Cardiac fibroblast (primary cell): ENCODE data around the gene SREK1.
"Not testable (repeated sequence)": the region's sequence is repeated elsewhere in the genome, so short reads cannot be mapped to it uniquely, and the experiment has no call there.

ENCODE experiments used
- DNase-seq, 2 donors: peaks; one replicate each; pipeline versions ENCODE4 v3.0.0 to v3.0.0-alpha.2; 2010; ENCODE audit warnings: low read depth in 2 of 2
- H3K4me3 ChIP-seq, 2 donors: replicated peaks in 1 of 2; 1 replicate in 1 of 2; 2 replicates in 1 of 2; pipeline ENCODE4 v1.5.1; 2011; ENCODE audit warnings: low read depth in 2 of 2, low read length in 2 of 2, mild to moderate bottlenecking in 2 of 2, moderate library complexity in 1 of 2
- TF ChIP-seq, protein P1 (sequence below): IDR thresholded peaks from one replicate; pipeline ENCODE4 v1.5.1; 2011; ENCODE audit warnings: low read depth, mild to moderate bottlenecking, low read length, inconsistent platforms

The SREK1 gene

DNA sequence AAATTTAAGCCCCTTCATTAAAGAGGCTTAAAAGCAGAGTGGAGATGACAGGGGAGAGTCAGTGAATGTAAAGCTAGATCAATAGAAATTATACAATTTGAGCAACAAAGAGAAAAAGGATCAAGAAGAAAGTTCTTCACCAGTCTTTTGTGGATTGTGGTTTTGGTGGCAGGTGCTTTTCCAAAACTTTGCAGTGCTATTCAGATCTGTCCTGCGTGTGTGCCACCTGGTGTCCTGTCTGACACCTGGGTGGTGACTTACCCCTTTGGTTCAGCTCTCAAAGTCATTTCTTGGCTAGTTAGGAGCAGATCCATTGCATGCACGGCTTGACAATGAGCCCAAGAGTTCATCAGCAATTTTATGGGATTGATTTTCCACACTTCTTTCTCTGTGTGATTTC, 69.4 kb downstream of the SREK1 start:
- no peak for DNase-seq
- TF ChIP-seq, protein P1, sequence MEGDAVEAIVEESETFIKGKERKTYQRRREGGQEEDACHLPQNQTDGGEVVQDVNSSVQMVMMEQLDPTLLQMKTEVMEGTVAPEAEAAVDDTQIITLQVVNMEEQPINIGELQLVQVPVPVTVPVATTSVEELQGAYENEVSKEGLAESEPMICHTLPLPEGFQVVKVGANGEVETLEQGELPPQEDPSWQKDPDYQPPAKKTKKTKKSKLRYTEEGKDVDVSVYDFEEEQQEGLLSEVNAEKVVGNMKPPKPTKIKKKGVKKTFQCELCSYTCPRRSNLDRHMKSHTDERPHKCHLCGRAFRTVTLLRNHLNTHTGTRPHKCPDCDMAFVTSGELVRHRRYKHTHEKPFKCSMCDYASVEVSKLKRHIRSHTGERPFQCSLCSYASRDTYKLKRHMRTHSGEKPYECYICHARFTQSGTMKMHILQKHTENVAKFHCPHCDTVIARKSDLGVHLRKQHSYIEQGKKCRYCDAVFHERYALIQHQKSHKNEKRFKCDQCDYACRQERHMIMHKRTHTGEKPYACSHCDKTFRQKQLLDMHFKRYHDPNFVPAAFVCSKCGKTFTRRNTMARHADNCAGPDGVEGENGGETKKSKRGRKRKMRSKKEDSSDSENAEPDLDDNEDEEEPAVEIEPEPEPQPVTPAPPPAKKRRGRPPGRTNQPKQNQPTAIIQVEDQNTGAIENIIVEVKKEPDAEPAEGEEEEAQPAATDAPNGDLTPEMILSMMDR = no peak
- H3K4me3 ChIP-seq = no peak overlapping the region

DNA sequence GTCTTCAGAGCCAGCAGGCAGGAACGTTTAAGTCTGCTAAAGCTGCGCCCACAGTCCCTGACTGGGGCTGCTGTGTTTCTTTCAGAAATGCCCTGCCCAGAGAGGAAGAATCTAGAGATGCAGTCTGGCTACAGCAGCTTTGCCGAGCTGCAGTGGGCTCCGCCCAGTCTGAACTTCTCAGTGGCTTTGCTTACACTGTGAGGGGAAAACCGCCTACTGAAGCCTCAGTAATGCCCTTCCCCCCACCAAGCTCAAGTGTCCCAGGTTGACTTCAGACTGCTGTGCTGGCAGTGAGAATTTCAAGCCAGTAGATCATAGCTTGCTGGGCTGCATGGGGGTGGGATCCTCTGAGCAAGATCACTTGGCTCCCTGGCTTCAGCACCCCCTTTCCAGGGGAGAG, 78.4 kb downstream of the SREK1 start:
- no peak for DNase-seq
- TF ChIP-seq, protein P1 = no peak

DNA sequence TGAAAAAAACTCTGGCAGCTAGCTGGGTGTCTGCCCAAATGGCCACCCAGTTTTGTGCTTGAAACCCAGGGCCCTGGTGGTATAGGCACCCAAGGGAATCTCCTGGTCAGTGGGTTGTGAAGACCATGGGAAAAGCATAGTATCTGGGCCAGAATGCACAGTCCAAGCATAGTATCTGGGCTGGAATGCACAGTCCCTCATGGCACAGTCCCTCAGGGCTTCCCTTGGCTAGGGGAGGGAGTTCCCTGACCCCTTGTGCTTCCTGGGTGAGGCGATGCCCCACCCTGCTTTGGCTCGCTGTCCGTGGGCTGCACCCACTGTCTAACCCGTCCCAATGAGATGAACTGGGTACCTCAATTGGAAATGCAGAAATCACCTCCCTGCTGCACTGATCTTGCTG, 78.8 kb downstream of the SREK1 start:
- not testable (repeated sequence) for H3K4me3 ChIP-seq

More for the DNA sequence above, 78.4 kb downstream of the SREK1 start:
- no peak overlapping the region for H3K4me3 ChIP-seq

DNA sequence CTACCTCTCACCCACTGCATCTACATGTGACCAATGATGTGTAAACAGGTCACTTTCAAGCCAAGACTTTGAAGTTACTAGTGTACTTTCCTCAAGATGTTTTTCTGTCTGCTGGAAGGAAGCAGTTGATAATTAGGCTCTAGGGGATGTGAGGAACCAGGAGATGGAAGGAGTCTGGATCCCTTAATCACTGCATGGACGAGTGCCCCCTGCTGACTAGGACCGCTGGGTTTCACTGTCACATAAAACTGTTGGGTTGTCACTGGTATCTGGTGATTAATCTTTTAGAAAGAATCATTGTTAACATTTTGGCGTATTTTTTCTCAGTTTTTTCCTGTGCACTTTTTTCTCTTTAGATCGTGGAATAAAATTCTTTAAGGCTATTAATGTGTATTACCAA, 79.5 kb downstream of the SREK1 start:
- H3K4me3 ChIP-seq = no peak overlapping the region
- DNase-seq = peak; percentile 18 to 45
- TF ChIP-seq, protein P1 = peak; percentile 56

More for the DNA sequence above, 78.8 kb downstream of the SREK1 start:
- not testable (repeated sequence) for DNase-seq

DNA sequence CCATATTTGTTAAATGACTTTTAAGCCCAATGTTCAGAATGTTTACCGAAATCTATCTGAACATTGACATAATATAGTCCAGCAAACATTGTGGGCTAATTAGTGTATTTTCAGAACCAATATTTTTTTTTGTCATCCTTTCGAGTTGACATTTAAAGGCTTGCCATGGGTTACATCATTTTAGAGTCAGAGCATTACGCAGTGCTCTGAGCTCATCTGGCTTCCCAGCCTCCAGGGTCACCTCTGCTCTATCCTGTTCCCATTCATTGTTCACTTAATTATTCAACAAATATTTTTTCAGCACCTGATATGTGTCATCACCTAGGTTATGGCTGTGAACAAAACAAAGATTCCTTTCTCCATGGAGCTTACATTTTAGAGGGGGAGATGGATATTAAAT, 80.2 kb downstream of the SREK1 start:
- DNase-seq = no peak
- no peak overlapping the region for H3K4me3 ChIP-seq
- TF ChIP-seq, protein P1 = no peak

DNA sequence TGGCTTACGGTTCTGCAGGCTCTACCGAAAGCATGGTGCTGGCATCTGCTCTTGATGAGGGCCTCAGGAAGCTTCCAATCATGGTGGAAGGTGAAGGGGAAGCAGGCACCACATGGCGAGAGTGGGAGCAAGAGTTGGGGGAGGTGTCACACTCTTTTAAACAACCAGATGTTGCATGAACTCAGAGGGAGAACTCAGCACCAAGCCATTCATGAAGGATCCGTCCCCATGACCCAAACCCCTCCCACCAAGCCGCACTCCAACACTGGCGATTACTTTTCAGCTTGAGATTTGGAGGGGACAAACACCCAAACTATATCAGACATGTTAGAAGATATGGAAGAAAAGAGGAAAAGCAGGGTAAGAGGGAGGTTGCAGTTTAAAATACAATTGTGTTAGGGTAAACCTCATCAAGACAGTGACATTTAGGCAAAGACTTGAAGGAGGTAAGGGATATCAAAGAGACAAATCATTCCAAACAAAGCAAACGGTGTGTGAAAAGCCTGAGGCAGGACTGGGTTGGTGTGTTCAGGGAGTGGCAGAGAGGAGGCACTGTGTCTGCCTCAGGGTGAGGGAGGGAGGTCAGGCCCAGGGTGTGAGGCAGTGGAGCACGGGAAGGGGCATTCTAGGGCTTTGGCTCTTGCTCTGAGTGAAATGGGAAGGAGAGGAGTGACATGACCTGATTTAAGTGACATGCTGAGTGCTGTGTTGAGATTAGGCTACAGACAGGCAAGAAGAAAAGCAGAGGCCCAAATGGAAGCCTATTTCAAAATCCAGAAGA, 80.9 kb downstream of the SREK1 start:
- H3K4me3 ChIP-seq = no peak overlapping the region
- TF ChIP-seq, protein P1 = no peak
- no peak for DNase-seq

DNA sequence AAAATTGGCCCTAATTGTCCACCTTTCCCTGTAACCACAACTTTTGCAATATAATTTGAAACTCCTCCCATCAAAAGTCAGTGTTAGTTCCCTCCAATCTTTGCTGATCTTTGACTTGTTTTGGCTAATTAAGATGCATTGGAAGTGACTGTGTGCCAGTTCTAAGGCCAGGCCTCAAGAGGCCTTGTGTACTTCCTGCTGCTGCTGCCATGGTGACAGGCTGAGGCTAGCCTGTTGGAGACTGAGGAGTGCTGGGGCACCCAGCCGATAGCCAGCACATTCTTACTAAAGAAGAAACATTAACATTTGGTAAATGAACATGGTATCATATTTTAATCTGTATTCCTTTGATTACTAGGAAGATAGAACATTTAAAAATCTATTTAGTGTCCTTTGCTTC, 86.5 kb downstream of the SREK1 start:
- TF ChIP-seq, protein P1 = no peak
- H3K4me3 ChIP-seq = no peak overlapping the region
- peak; percentile 28 to 29 for DNase-seq
